Right lobe of liver (tissue), 4 donors: ENCODE data around the gene ARHGEF7.

Source experiments
- CTCF ChIP-seq, 4 donors: fragments of 200-600 bp in 3 of 4; fragments of 450-650 bp in 1 of 4; IDR thresholded peaks; one replicate each; pipeline versions ENCODE4 v1.5.1 to v1.8.0; 2016 to 2022; ENCODE audit warnings: antibody characterized with exemption in 4 of 4, mild to moderate bottlenecking in 2 of 4
- POLR2A ChIP-seq: fragments of 450-650 bp; IDR thresholded peaks from one replicate; pipeline ENCODE4 v1.6.1; 2017; ENCODE audit warnings: antibody characterized with exemption, mild to moderate bottlenecking
- donor health status: DM: no; HTN: no; CAD: no.
- donor health status: DM: no; HTN: no; CAD: no.
- donor health status: DM: no; HTN: yes; CAD: no.

- TF ChIP-seq POLR2A (no peak), CTCF (IDR thresholded peaks at IDR 0.05) (no peak)
Observed at GRCh38 chr13:111291908-111292307, 176.8 kb downstream of the ARHGEF7 start.
